PC-3 (cell line): ENCODE results near the gene CAB39L. TPM values are rescaled to one million over a fixed set of nuclear protein-coding genes. Genes with fewer than 3 reads are reported as not detected.

Experiments
- ATAC-seq: fragments of 200-7000 bp; cut with Tn5 transposase; 2 replicates; pipeline ENCODE4 v1.9.1; 2020; ENCODE audit warnings: mild to moderate bottlenecking, moderate library complexity
- BruUV-seq: library from RNA; stranded (reverse); fragments of 400-500 nt; replicated peaks from 2 replicates; lab custom pipeline; 2021; lab: Mats Ljungman, UMichigan
- CTCF ChIA-PET: fragments of 300-600 bp; sonication (Branson Sonifier 250); formaldehyde crosslinking; loops from one replicate; lab custom pipeline; 2022; ENCODE audit warnings: antibody characterized with exemption; lab: Charles Lee
- POLR2A ChIA-PET: fragments of 300-600 bp; sonication (Branson Sonifier 250); formaldehyde crosslinking; loops from one replicate; lab custom pipeline; 2022; ENCODE audit warnings: antibody characterized with exemption; ENCODE audit not compliant: unreplicated experiment; lab: Charles Lee
- DNase-seq: peaks from one replicate; pipeline ENCODE4 v3.0.0-alpha.2; 2015
- H2AFZ ChIP-seq: fragments of 300-600 bp; sonication (generic); 2 replicates; pipeline ENCODE4 v1.6.0; 2016; ENCODE audit warnings: antibody characterized with exemption, low read length
- H3F3A ChIP-seq: fragments of 300-600 bp; sonication (generic); one replicate; pipeline ENCODE4 v1.6.0; 2017; ENCODE audit warnings: antibody characterized with exemption, low read length, control low read depth, mild to moderate bottlenecking; ENCODE audit not compliant: unreplicated experiment
- H3K27ac ChIP-seq: fragments of 300-600 bp; sonication (generic); 2 replicates; pipeline ENCODE4 v1.5.1; 2016; ENCODE audit warnings: mild to moderate bottlenecking, low read length
- H3K27me3 ChIP-seq: fragments of 300-600 bp; sonication (generic); 2 replicates; pipeline ENCODE4 v1.6.1; 2016; ENCODE audit warnings: low read length, mixed read lengths
- H3K36me3 ChIP-seq: fragments of 300-600 bp; sonication (generic); 2 replicates; pipeline ENCODE4 v1.6.1; 2016; ENCODE audit warnings: low read depth, mixed run types, low read length, mixed read lengths
- H3K4me1 ChIP-seq: fragments of 300-600 bp; sonication (generic); 2 replicates; pipeline ENCODE4 v1.5.1; 2016; ENCODE audit warnings: low read length; ENCODE audit not compliant: insufficient read depth
- H3K4me2 ChIP-seq: fragments of 300-600 bp; sonication (generic); 2 replicates; pipeline ENCODE4 v1.6.0; 2016; ENCODE audit warnings: low read length
- H3K4me3 ChIP-seq: fragments of 300-600 bp; sonication (generic); 2 replicates; pipeline ENCODE4 v1.5.1; 2016; ENCODE audit warnings: mild to moderate bottlenecking, low read length, mixed read lengths
- H3K79me2 ChIP-seq: fragments of 300-600 bp; sonication (generic); 2 replicates; pipeline ENCODE4 v1.6.1; 2017; ENCODE audit warnings: low read length, mixed read lengths
- H3K9ac ChIP-seq: fragments of 300-600 bp; sonication (generic); 2 replicates; pipeline ENCODE4 v1.6.0; 2016; ENCODE audit warnings: mild to moderate bottlenecking, low read length
- H3K9me2 ChIP-seq: fragments of 300-600 bp; sonication (generic); replicated peaks from 2 replicates; pipeline ENCODE4 v1.6.1; 2016; ENCODE audit warnings: mixed run types, low read length, mixed read lengths
- H3K9me3 ChIP-seq: fragments of 300-600 bp; sonication (generic); 2 replicates; pipeline ENCODE4 v1.6.1; 2016; ENCODE audit warnings: low read length, mixed read lengths
- H4K20me1 ChIP-seq: fragments of 300-600 bp; sonication (generic); 2 replicates; pipeline ENCODE4 v1.6.1; 2016; ENCODE audit warnings: low read length, mixed read lengths
- CTCF ChIP-seq: fragments of 300-600 bp; sonication (generic); conservative IDR thresholded peaks from 2 replicates; pipeline ENCODE4 v1.5.1; 2017; ENCODE audit warnings: antibody characterized with exemption, low read depth, mild to moderate bottlenecking, low read length
- EZH2 ChIP-seq: fragments of 300-600 bp; sonication (generic); IDR thresholded peaks from one replicate; pipeline ENCODE4 v1.6.1; 2017; ENCODE audit warnings: antibody characterized with exemption, mild to moderate bottlenecking, low read length; ENCODE audit not compliant: unreplicated experiment
- EZH2phosphoT487 ChIP-seq: fragments of 300-600 bp; sonication (generic); IDR thresholded peaks from 2 replicates; pipeline ENCODE4 v1.6.1; 2018; ENCODE audit warnings: mild to moderate bottlenecking, antibody characterized with exemption, low read length, borderline replicate concordance
- intact Hi-C: fragments of 100-400 bp; cut with micrococcal nuclease; formaldehyde crosslinking; loops from 2 replicates; pipeline ENCODE4 v1.9.0; 2023
- total RNA-seq: library from RNA; depleted of rRNA; stranded (reverse); fragments of >200 nt; gene quantifications from 2 replicates; pipeline ENCODE4 v1.2.3, GENCODE V29; 2014; rRNA removed

CAB39L gene
- total RNA-seq, 1 experiment from 2014 or later: 1.8 TPM

- Histone ChIP-seq H2AFZ (no peak overlapping the region), H3K27ac (no peak overlapping the region), H3K9ac (no peak overlapping the region), H3F3A (no peaks in the 10 kb centered on the region), H3K9me3 (no peaks in the 10 kb centered on the region), H3K36me3 (peaks cover 8% of the 10 kb centered on the region; the same call in 1 of the 2 replicates), H3K4me2 (no peak overlapping the region), H3K9me2 (no peaks in the 10 kb centered on the region), H3K79me2 (no peaks in the 10 kb centered on the region), H3K27me3 (no peaks in the 10 kb centered on the region), H4K20me1 (no peaks in the 10 kb centered on the region), H3K4me1 (no peaks in the 10 kb centered on the region), H3K4me3 (no peak overlapping the region)
- no TSS peak for BruUV-seq
- no peak for TF ChIP-seq CTCF
- no peak for TF ChIP-seq EZH2
- no peak for TF ChIP-seq EZH2phosphoT487
- ChIA-PET POLR2A (no interaction called here), CTCF (no interaction called here)
- ATAC-seq (no peak), DNase-seq (no peak)
- intact Hi-C loops: no loop called here
Observed at GRCh38 chr13:49262634-49263033, 181.2 kb downstream of the CAB39L start.

- ATAC-seq (no peak), DNase-seq (no peak)
- no peak overlapping the region for H3K4me3 ChIP-seq
- BruUV-seq: no TSS peak
- CTCF ChIA-PET: no interaction called here
- no peak overlapping the region for H3K27ac ChIP-seq
- no peaks in the 10 kb centered on the region for H3K9me3 ChIP-seq
- no peaks in the 10 kb centered on the region for H3F3A ChIP-seq
- no peaks in the 10 kb centered on the region for H3K79me2 ChIP-seq
- intact Hi-C loops: no loop called here
- no peaks in the 10 kb centered on the region for H3K9me2 ChIP-seq
- H3K36me3 ChIP-seq: peaks cover 8% of the 10 kb centered on the region; the same call in 1 of the 2 replicates
- H3K9ac ChIP-seq: no peak overlapping the region
- H2AFZ ChIP-seq: no peak overlapping the region
- H3K27me3 ChIP-seq: no peaks in the 10 kb centered on the region
- POLR2A ChIA-PET: no interaction called here
- no peak for TF ChIP-seq CTCF
- TF ChIP-seq EZH2: no peak
- TF ChIP-seq EZH2phosphoT487: no peak
- H3K4me2 ChIP-seq: no peak overlapping the region
- no peaks in the 10 kb centered on the region for H3K4me1 ChIP-seq
- no peaks in the 10 kb centered on the region for H4K20me1 ChIP-seq
Observed at GRCh38 chr13:49259586-49259985, 184.3 kb downstream of the CAB39L start.

Other genes starting within 250 kb of the CAB39L start
- not detected in 2 replicates for gene MLNR, start 223.7 kb downstream of the CAB39L start, total RNA-seq
- gene CDADC1, start 196.1 kb downstream of the CAB39L start, total RNA-seq: 3.7 and 17.6 TPM in 2 replicates
- 2.7 and 3.9 TPM in 2 replicates for gene SETDB2, start 210 bp upstream of the CAB39L start, total RNA-seq
- 7.1 and 7.9 TPM in 2 replicates for gene PHF11, start 51.9 kb upstream of the CAB39L start, total RNA-seq
- 4.9 and 5.4 TPM in 2 replicates for gene RCBTB1, start 141.5 kb upstream of the CAB39L start, total RNA-seq
- gene ARL11, start 184.4 kb upstream of the CAB39L start, total RNA-seq: not detected in 2 replicates
- gene EBPL, start 247.4 kb upstream of the CAB39L start, total RNA-seq: 108 and 118 TPM in 2 replicates